ENCODE data around the gene CKMT2. TPM values are rescaled to one million over a fixed set of nuclear protein-coding genes. Genes with fewer than 3 reads are reported as not detected.
"Not testable (repeated sequence)": the region's sequence is repeated elsewhere in the genome, so short reads cannot be mapped to it uniquely, and the experiment has no call there.

CKMT2 gene
- total RNA-seq, 1 experiment from 2014 or later = not detected

DNA sequence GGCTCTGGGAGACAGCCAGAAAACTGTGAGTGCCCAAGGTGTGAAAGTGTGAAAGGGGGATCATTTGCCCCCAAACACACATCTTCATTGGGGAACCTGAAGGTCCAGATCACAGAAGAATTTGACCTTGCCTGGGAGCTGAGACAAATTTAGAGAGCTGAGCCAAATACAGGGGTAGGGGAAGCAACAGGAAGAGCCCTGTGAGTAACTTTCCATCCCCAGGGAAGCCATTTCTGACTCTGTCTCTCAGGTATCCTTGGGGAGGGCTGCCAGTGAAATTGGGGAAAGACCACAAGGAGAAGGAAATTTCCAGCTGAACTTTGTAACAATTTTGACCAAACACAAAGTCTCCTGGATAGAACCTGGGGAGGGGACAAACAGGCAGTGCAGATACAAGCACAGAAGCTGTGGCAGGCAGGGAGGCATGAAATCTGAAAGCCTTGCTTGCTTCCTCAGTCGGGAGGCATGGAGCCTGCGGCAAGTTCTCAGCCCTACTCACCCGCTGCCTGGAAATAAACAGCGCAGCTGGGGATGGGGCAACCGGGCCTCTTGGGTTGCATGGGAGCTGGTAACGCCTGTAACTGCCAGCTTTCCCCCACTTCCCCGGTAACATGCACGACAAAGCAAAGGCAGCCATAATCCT is 36.8 kb downstream of the CKMT2 start:
- H3K9me3 Mint-ChIP-seq (ENCODE audit: unreplicated experiment) = peaks cover 8% of the 10 kb centered on the region
- H3K27ac Mint-ChIP-seq (ENCODE audit: low read depth, unreplicated experiment) = peak overlapping the region; percentile 32
- H3K27me3 Mint-ChIP-seq (ENCODE audit: insufficient read depth, unreplicated experiment) = no peaks in the 10 kb centered on the region
- DNase-seq (ENCODE audit: unreplicated experiment) = no peak
- POLR2A ChIA-PET = interaction anchor here (0.6 to 4.0 kb wide), 6 partner anchors 18 to 555 kb away, joined by 4 to 13 read pairs (median 5); partner anchors contain the start of gene ZCCHC9
- intact Hi-C loops (cut with micrococcal nuclease) = no loop called here
- BruUV-seq (replicated peaks) = no TSS peak
- CTCF ChIA-PET = interaction anchor here (0.6 to 2.6 kb wide), 6 partner anchors 14 to 137 kb away, joined by 3 to 12 read pairs (median 4); no protein-coding TSS in a partner anchor
- peaks cover 10% of the 10 kb centered on the region for H3K4me1 Mint-ChIP-seq (ENCODE audit: insufficient read depth, unreplicated experiment)
- no peaks in the 10 kb centered on the region for H3K36me3 Mint-ChIP-seq (ENCODE audit: insufficient read depth, unreplicated experiment)
- H3K4me3 Mint-ChIP-seq (ENCODE audit: unreplicated experiment) = no peak overlapping the region
- no peak for TF ChIP-seq CTCF (IDR thresholded peaks at IDR 0.05; ENCODE audit: unreplicated experiment)

DNA sequence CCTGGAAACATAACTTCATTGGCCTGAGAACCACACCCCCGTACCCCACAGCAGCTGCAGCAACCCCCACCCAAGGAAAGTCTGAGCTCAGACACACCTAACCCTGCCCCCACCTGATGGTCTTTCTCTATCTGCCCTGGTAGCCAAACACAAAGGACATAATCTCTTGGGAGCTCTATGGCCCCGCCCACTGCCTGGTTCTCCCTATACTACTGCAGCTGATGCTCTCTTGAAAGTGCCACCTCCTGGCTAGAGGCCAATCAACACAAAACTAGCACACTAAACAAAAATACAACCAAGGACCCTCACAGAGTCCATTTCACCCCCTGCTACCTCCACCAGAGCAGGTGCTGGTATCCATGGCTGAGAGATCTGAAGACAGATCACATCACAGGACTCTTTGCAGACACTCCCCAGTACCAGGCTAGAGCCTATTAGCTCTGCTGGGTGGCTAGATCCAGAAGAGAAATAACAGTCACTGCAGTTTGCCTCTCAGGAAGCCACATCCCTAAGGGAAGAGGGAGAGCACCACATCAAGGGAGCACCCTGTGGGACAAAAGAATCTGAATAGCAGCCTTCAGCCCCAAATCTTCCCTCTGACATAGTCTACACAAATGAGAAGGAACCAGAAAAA is 37.4 kb downstream of the CKMT2 start:
- H3K4me3 Mint-ChIP-seq (ENCODE audit: unreplicated experiment); DNase-seq (ENCODE audit: unreplicated experiment); H3K9me3 Mint-ChIP-seq (ENCODE audit: unreplicated experiment); H3K36me3 Mint-ChIP-seq (ENCODE audit: insufficient read depth, unreplicated experiment); BruUV-seq (replicated peaks); H3K27me3 Mint-ChIP-seq (ENCODE audit: insufficient read depth, unreplicated experiment); intact Hi-C loops (cut with micrococcal nuclease); H3K27ac Mint-ChIP-seq (ENCODE audit: low read depth, unreplicated experiment): not testable (repeated sequence)
- ChIA-PET CTCF (interaction anchor here (1.3 to 2.6 kb wide), 2 partner anchors 13 to 29 kb away, joined by 4 to 12 read pairs; no protein-coding TSS in a partner anchor), POLR2A (interaction anchor here (0.6 to 4.0 kb wide), 4 partner anchors 17 to 581 kb away, joined by 3 to 13 read pairs (median 5); partner anchors contain the start of gene ZCCHC9)
- H3K4me1 Mint-ChIP-seq (ENCODE audit: insufficient read depth, unreplicated experiment) = peaks cover 10% of the 10 kb centered on the region

GRCh38 chr5:81283976-81284375 is 50.9 kb downstream of the CKMT2 start:
- intact Hi-C loops (cut with micrococcal nuclease) = no loop called here
- CTCF ChIA-PET = interaction anchor here (0.8 to 1.8 kb wide), 4 partner anchors 14 to 49 kb away, joined by 4 to 7 read pairs (median 5); no protein-coding TSS in a partner anchor

DNA sequence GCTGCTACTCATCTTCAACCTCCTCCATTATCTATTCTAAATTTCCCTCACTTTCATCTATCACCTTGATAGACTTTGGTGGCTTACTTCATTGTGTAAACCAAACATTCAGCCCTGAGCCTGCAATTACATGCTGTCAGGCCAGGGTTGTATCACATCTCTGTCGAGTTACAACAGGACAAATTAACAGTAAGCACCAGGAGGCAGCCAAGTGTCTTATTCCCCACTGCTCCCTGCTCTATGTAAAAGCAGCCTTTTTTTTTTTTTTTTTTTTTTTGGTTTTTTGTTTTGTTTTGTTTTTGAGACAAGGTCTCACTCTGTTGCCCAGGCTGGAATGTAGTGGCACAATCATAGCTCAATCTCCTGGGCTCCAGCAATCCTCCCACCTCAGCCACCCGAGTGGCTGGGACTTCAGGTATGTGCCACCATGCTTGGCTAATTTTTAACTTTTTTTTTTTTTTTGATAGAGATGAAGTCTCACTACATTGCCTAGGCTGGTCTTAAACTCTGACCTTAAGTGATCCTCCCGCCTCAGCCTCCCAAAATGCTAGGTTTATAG is 53.0 kb downstream of the CKMT2 start:
- Mint-ChIP-seq H3K4me1 (ENCODE audit: insufficient read depth, unreplicated experiment) (peaks cover 8% of the 10 kb centered on the region), H3K4me3 (ENCODE audit: unreplicated experiment) (no peak overlapping the region), H3K9me3 (ENCODE audit: unreplicated experiment) (no peaks in the 10 kb centered on the region), H3K27ac (ENCODE audit: low read depth, unreplicated experiment) (no peak overlapping the region), H3K27me3 (ENCODE audit: insufficient read depth, unreplicated experiment) (no peaks in the 10 kb centered on the region), H3K36me3 (ENCODE audit: insufficient read depth, unreplicated experiment) (peaks cover 6% of the 10 kb centered on the region)
- ChIA-PET CTCF (interaction anchor here (0.6 to 3.2 kb wide), 4 partner anchors 13 to 254 kb away, joined by 3 to 26 read pairs (median 6); no protein-coding TSS in a partner anchor), POLR2A (interaction anchor here (0.7 to 0.8 kb wide), 2 partner anchors 12 to 14 kb away, joined by 3 read pairs; no protein-coding TSS in a partner anchor)
- no peak for DNase-seq (ENCODE audit: unreplicated experiment)
- no TSS peak for BruUV-seq (replicated peaks)
- no peak for TF ChIP-seq CTCF (IDR thresholded peaks at IDR 0.05; ENCODE audit: unreplicated experiment)
- intact Hi-C loops (cut with micrococcal nuclease) = no loop called here

More at GRCh38 chr5:81283976-81284375, 50.9 kb downstream of the CKMT2 start:
- Mint-ChIP-seq H3K4me3 (ENCODE audit: unreplicated experiment) (no peak overlapping the region), H3K27me3 (ENCODE audit: insufficient read depth, unreplicated experiment) (no peaks in the 10 kb centered on the region), H3K4me1 (ENCODE audit: insufficient read depth, unreplicated experiment) (peaks cover 8% of the 10 kb centered on the region), H3K27ac (ENCODE audit: low read depth, unreplicated experiment) (no peak overlapping the region), H3K9me3 (ENCODE audit: unreplicated experiment) (no peaks in the 10 kb centered on the region), H3K36me3 (ENCODE audit: insufficient read depth, unreplicated experiment) (peaks cover 3% of the 10 kb centered on the region)
- POLR2A ChIA-PET = interaction anchor here (1.4 kb wide), 1 partner anchor 18 kb away, joined by 7 read pairs; the partner anchor contains the start of gene ZCCHC9
- TF ChIP-seq CTCF (IDR thresholded peaks at IDR 0.05; ENCODE audit: unreplicated experiment) = no peak
- BruUV-seq (replicated peaks) = no TSS peak
- DNase-seq (ENCODE audit: unreplicated experiment) = no peak

Data from MCF 10A (cell line).